ENCODE results near the gene SGCD. TPM values are rescaled to one million over a fixed set of nuclear protein-coding genes. Genes with fewer than 3 reads are reported as not detected.
"Not testable (repeated sequence)": the region's sequence is repeated elsewhere in the genome, so short reads cannot be mapped to it uniquely, and the experiment has no call there.

The SGCD gene
- total and polyA plus RNA-seq, 2 of the 4 experiments (the other 2 are of a cell fraction) = 5.8 to 10.6 TPM

GRCh38 chr5:156664832-156665231, 337.9 kb downstream of the SGCD start:
- H3K36me3 ChIP-seq (ENCODE audit: control insufficient read depth, insufficient read depth, low read length); in situ Hi-C loops (cut with MboI; ENCODE audit: low sequenced_read_pairs); CTCF ChIA-PET; H3K4me3 ChIP-seq (ENCODE audit: insufficient read depth, low read depth, low read length); H3K4me2 ChIP-seq (ENCODE audit: low read depth, low read length); H2AK9ac ChIP-seq (replicated peaks; ENCODE audit: low read depth, low read length, poor library complexity); H3K27me3 ChIP-seq (ENCODE audit: control insufficient read depth, insufficient read depth, low read length); H2AFZ ChIP-seq (replicated peaks; ENCODE audit: low read length, poor library complexity); H4K5ac ChIP-seq (ENCODE audit: low read depth, low read length); H4K8ac ChIP-seq (ENCODE audit: low read depth in 2 of 2, low read length in 2 of 2); H3K4me1 ChIP-seq (ENCODE audit: control insufficient read depth, insufficient read depth, low read length); BruUV-seq (replicated peaks); H3K56ac ChIP-seq (ENCODE audit: extremely low read depth, insufficient read depth, low read length); H2BK15ac ChIP-seq (ENCODE audit: low read depth, low read length); H3K27ac ChIP-seq (ENCODE audit: insufficient read depth, low read length); H3K23ac ChIP-seq (ENCODE audit: low read depth, low read length); intact Hi-C loops (cut with micrococcal nuclease); H3K4ac ChIP-seq (ENCODE audit: low read depth, low read length); POLR2A ChIA-PET (ENCODE audit: unreplicated experiment); H2BK20ac ChIP-seq (ENCODE audit: low read depth, low read length); H2BK5ac ChIP-seq (ENCODE audit: low read depth, low read length, poor library complexity, severe bottlenecking); H3K9me1 ChIP-seq (ENCODE audit: insufficient read depth, low read length); H2AK5ac ChIP-seq (ENCODE audit: low read depth, low read length); H4K91ac ChIP-seq (ENCODE audit: insufficient read depth, low read depth, low read length); H4K20me1 ChIP-seq (ENCODE audit: insufficient read depth, low read length); H3K79me1 ChIP-seq (ENCODE audit: low read depth in 1 of 2, low read length in 2 of 2); H3K9me3 ChIP-seq (ENCODE audit: control insufficient read depth, insufficient read depth, low read length); dilution Hi-C loops (cut with HindIII; ENCODE audit: low sequenced_read_pairs, unreplicated experiment); H3K9ac ChIP-seq (ENCODE audit: low read depth, low read length); ATAC-seq (ENCODE audit: low read depth); H3K18ac ChIP-seq (ENCODE audit: low read depth, low read length); DNase-seq; H3K14ac ChIP-seq (replicated peaks; ENCODE audit: low read depth, low read length); H2BK120ac ChIP-seq (ENCODE audit: low read depth, low read length): not testable (repeated sequence)
- no CpG with 5 or more reads among the region's 10 CpGs for WGBS, 2 experiments (ENCODE audit: extremely low coverage in 2 of 2, insufficient read length in 1 of 2)

DNA sequence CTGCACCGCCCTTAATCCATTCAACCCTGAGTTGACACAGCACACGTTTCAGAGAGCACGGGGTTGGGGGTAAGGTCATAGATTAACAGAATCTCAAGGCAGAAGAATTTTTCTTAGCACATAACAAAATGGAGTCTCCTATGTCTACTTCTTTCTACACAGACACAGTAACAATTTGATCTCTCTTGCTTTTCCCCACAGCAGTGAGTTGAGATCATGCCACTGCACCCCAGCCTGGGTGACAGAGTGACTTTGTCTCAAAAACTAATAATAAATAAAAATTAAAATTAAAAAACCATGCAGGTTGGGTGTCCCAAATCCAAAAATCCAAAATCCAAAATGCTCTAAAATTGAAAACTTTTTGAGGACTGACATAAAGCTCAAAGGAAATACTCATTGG, 339.7 kb downstream of the SGCD start:
- H2BK120ac ChIP-seq (ENCODE audit: low read depth, low read length); H4K20me1 ChIP-seq (ENCODE audit: insufficient read depth, low read length); H3K9me3 ChIP-seq (ENCODE audit: control insufficient read depth, insufficient read depth, low read length); BruUV-seq (replicated peaks); H3K23ac ChIP-seq (ENCODE audit: low read depth, low read length); dilution Hi-C loops (cut with HindIII; ENCODE audit: low sequenced_read_pairs, unreplicated experiment); H3K9ac ChIP-seq (ENCODE audit: low read depth, low read length); in situ Hi-C loops (cut with MboI; ENCODE audit: low sequenced_read_pairs); H4K91ac ChIP-seq (ENCODE audit: insufficient read depth, low read depth, low read length); H3K4ac ChIP-seq (ENCODE audit: low read depth, low read length); H3K9me1 ChIP-seq (ENCODE audit: insufficient read depth, low read length); H3K27ac ChIP-seq (ENCODE audit: insufficient read depth, low read length); H3K4me2 ChIP-seq (ENCODE audit: low read depth, low read length); H2AK5ac ChIP-seq (ENCODE audit: low read depth, low read length); H2AFZ ChIP-seq (replicated peaks; ENCODE audit: low read length, poor library complexity); H3K79me1 ChIP-seq (ENCODE audit: low read depth in 1 of 2, low read length in 2 of 2); H3K27me3 ChIP-seq (ENCODE audit: control insufficient read depth, insufficient read depth, low read length); H3K14ac ChIP-seq (replicated peaks; ENCODE audit: low read depth, low read length); DNase-seq; H3K36me3 ChIP-seq (ENCODE audit: control insufficient read depth, insufficient read depth, low read length); ATAC-seq (ENCODE audit: low read depth); H4K5ac ChIP-seq (ENCODE audit: low read depth, low read length); H3K56ac ChIP-seq (ENCODE audit: extremely low read depth, insufficient read depth, low read length); H3K4me3 ChIP-seq (ENCODE audit: insufficient read depth, low read depth, low read length); H2AK9ac ChIP-seq (replicated peaks; ENCODE audit: low read depth, low read length, poor library complexity); H4K8ac ChIP-seq (ENCODE audit: low read depth in 2 of 2, low read length in 2 of 2); POLR2A ChIA-PET (ENCODE audit: unreplicated experiment); H3K4me1 ChIP-seq (ENCODE audit: control insufficient read depth, insufficient read depth, low read length); H2BK15ac ChIP-seq (ENCODE audit: low read depth, low read length); H3K18ac ChIP-seq (ENCODE audit: low read depth, low read length); H2BK5ac ChIP-seq (ENCODE audit: low read depth, low read length, poor library complexity, severe bottlenecking); H2BK20ac ChIP-seq (ENCODE audit: low read depth, low read length); CTCF ChIA-PET; intact Hi-C loops (cut with micrococcal nuclease): not testable (repeated sequence)
- WGBS, 2 experiments (ENCODE audit: extremely low coverage in 2 of 2, insufficient read length in 1 of 2) = no CpG with 5 or more reads among the region's 3 CpGs

Measured in IMR-90 (cell line).